Measurements from ENCODE around the gene PYGO2.

Gene PYGO2

DNA sequence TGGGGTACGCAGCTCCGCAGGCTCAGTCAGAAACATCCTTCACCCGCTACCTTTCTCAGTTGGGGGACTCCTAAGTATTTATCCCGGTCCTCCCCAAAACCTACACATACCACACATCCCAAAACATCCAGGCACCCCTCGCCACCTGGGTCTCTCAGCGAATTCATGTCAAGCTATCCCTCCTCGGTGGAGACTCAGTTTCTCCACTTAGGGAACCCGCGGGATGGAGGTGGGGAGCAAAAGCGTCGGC lies 39.8 kb upstream of the PYGO2 start:
- ATAC-seq = no peak; the same call in 2 of the 3 replicates
- TF ChIP-seq RARB (CRISPR knock-in tag; IDR thresholded peaks at IDR 0.05) = no peak
- TF ChIP-seq, protein P1, sequence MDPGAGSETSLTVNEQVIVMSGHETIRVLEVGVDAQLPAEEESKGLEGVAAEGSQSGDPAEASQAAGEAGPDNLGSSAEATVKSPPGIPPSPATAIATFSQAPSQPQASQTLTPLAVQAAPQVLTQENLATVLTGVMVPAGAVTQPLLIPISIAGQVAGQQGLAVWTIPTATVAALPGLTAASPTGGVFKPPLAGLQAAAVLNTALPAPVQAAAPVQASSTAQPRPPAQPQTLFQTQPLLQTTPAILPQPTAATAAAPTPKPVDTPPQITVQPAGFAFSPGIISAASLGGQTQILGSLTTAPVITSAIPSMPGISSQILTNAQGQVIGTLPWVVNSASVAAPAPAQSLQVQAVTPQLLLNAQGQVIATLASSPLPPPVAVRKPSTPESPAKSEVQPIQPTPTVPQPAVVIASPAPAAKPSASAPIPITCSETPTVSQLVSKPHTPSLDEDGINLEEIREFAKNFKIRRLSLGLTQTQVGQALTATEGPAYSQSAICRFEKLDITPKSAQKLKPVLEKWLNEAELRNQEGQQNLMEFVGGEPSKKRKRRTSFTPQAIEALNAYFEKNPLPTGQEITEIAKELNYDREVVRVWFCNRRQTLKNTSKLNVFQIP (CRISPR knock-in tag; IDR thresholded peaks at IDR 0.05; ENCODE audit: borderline replicate concordance, low read depth) = no peak
- TF ChIP-seq, protein P2, sequence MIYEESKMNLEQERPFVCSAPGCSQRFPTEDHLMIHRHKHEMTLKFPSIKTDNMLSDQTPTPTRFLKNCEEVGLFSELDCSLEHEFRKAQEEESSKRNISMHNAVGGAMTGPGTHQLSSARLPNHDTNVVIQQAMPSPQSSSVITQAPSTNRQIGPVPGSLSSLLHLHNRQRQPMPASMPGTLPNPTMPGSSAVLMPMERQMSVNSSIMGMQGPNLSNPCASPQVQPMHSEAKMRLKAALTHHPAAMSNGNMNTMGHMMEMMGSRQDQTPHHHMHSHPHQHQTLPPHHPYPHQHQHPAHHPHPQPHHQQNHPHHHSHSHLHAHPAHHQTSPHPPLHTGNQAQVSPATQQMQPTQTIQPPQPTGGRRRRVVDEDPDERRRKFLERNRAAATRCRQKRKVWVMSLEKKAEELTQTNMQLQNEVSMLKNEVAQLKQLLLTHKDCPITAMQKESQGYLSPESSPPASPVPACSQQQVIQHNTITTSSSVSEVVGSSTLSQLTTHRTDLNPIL (CRISPR knock-in tag; IDR thresholded peaks at IDR 0.05; ENCODE audit: low read depth) = no peak
- no peak for TF ChIP-seq ZNF565 (CRISPR knock-in tag; conservative IDR thresholded peaks at IDR 0.05; ENCODE audit: low read depth)
- no peak for TF ChIP-seq ISL1 (CRISPR knock-in tag; IDR thresholded peaks at IDR 0.05)
- TF ChIP-seq TCF4 (CRISPR knock-in tag; IDR thresholded peaks at IDR 0.05; ENCODE audit: borderline replicate concordance) = no peak
- TF ChIP-seq, protein P3, sequence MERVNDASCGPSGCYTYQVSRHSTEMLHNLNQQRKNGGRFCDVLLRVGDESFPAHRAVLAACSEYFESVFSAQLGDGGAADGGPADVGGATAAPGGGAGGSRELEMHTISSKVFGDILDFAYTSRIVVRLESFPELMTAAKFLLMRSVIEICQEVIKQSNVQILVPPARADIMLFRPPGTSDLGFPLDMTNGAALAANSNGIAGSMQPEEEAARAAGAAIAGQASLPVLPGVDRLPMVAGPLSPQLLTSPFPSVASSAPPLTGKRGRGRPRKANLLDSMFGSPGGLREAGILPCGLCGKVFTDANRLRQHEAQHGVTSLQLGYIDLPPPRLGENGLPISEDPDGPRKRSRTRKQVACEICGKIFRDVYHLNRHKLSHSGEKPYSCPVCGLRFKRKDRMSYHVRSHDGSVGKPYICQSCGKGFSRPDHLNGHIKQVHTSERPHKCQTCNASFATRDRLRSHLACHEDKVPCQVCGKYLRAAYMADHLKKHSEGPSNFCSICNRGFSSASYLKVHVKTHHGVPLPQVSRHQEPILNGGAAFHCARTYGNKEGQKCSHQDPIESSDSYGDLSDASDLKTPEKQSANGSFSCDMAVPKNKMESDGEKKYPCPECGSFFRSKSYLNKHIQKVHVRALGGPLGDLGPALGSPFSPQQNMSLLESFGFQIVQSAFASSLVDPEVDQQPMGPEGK (CRISPR knock-in tag; IDR thresholded peaks at IDR 0.05; ENCODE audit: borderline replicate concordance) = no peak
- TF ChIP-seq SNAI2 (CRISPR knock-in tag; IDR thresholded peaks at IDR 0.05) = no peak
- no peak for TF ChIP-seq GLIS3 (CRISPR knock-in tag; IDR thresholded peaks at IDR 0.05)
- no peak for TF ChIP-seq OSR1 (CRISPR knock-in tag; IDR thresholded peaks at IDR 0.05)
- no peak for TF ChIP-seq CSDC2 (CRISPR knock-in tag; IDR thresholded peaks at IDR 0.05)
- TF ChIP-seq ZC3H10 (CRISPR knock-in tag; IDR thresholded peaks at IDR 0.05) = no peak
- TF ChIP-seq TOX (CRISPR knock-in tag; IDR thresholded peaks at IDR 0.05; ENCODE audit: borderline replicate concordance) = no peak
- no peak for TF ChIP-seq ARNTL (CRISPR knock-in tag; IDR thresholded peaks at IDR 0.05; ENCODE audit: borderline replicate concordance, low read depth)
- TF ChIP-seq ZNF8 (CRISPR knock-in tag; IDR thresholded peaks at IDR 0.05) = no peak
- no peak for TF ChIP-seq PPARA (CRISPR knock-in tag; IDR thresholded peaks at IDR 0.05; ENCODE audit: borderline replicate concordance)
- TF ChIP-seq, protein P4, sequence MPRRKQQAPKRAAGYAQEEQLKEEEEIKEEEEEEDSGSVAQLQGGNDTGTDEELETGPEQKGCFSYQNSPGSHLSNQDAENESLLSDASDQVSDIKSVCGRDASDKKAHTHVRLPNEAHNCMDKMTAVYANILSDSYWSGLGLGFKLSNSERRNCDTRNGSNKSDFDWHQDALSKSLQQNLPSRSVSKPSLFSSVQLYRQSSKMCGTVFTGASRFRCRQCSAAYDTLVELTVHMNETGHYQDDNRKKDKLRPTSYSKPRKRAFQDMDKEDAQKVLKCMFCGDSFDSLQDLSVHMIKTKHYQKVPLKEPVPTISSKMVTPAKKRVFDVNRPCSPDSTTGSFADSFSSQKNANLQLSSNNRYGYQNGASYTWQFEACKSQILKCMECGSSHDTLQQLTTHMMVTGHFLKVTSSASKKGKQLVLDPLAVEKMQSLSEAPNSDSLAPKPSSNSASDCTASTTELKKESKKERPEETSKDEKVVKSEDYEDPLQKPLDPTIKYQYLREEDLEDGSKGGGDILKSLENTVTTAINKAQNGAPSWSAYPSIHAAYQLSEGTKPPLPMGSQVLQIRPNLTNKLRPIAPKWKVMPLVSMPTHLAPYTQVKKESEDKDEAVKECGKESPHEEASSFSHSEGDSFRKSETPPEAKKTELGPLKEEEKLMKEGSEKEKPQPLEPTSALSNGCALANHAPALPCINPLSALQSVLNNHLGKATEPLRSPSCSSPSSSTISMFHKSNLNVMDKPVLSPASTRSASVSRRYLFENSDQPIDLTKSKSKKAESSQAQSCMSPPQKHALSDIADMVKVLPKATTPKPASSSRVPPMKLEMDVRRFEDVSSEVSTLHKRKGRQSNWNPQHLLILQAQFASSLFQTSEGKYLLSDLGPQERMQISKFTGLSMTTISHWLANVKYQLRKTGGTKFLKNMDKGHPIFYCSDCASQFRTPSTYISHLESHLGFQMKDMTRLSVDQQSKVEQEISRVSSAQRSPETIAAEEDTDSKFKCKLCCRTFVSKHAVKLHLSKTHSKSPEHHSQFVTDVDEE (CRISPR knock-in tag; IDR thresholded peaks at IDR 0.05) = no peak

DNA sequence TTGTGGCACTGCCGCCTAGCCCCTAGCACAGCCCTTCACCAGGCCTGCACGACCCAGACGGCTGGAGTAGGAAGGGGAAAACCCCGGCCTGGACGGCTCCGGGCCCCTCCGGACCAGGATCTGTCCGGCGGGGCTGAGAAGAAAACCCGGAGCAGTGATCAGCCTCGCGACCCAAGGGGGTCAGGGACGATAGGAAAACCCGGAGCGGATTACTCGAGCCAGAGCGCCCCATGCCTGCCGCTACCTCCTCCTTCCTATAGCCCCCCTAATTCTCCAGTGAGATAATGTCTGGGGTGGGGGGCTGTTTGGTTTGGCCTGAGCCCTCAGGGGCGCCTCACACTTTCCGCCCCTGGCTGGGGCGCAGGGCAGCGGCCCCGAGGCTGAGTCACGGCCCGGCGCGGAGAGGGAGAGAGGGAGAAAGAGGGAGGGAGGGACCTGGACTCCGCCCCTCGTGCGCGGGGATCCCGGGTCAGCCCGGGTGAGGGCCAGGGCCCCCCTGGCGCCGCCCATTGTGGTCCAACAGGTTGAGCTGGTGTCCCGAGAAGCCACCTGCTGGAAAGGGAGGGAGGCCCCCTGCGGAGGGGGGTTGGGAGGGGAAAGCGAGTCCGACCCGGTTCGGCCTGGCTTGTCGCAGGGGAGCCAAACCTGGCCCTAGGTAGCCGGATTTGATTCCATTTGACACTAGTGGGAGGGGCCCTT lies 39.3 kb upstream of the PYGO2 start:
- TF ChIP-seq RARB (CRISPR knock-in tag; IDR thresholded peaks at IDR 0.05) (peak; percentile 53; the same call in 1 of the 2 replicates), ARNTL (CRISPR knock-in tag; IDR thresholded peaks at IDR 0.05; ENCODE audit: borderline replicate concordance, low read depth) (no peak), BACH2 (CRISPR knock-in tag; IDR thresholded peaks at IDR 0.05; ENCODE audit: borderline replicate concordance) (no peak), ZNF8 (CRISPR knock-in tag; IDR thresholded peaks at IDR 0.05) (no peak), GLIS3 (CRISPR knock-in tag; IDR thresholded peaks at IDR 0.05) (peak; percentile 50; the same call in 1 of the 2 replicates), TOX (CRISPR knock-in tag; IDR thresholded peaks at IDR 0.05; ENCODE audit: borderline replicate concordance) (peak; percentile 69; the same call in 1 of the 2 replicates)
- TF ChIP-seq, protein P3 (CRISPR knock-in tag; IDR thresholded peaks at IDR 0.05; ENCODE audit: borderline replicate concordance) = peak; percentile 89
- TF ChIP-seq, protein P1 (CRISPR knock-in tag; IDR thresholded peaks at IDR 0.05; ENCODE audit: borderline replicate concordance, low read depth) = peak; percentile 95; the same call in 1 of the 2 replicates
- TF ChIP-seq, protein P4 (CRISPR knock-in tag; IDR thresholded peaks at IDR 0.05) = peak; percentile 58; the same call in 1 of the 2 replicates
- peak; percentile 66 for ATAC-seq

Measured in SK-N-SH treated with all-trans-retinoic acid at 6 μM for 48 hours (cell line).